Measurements from ENCODE around the gene RALGAPA1.

RALGAPA1 gene

GRCh38 chr14:35727764-35728163 lies 81.3 kb downstream of the RALGAPA1 start:
- H3K9ac ChIP-seq (ENCODE audit: low read depth, low read length), result no peak overlapping the region
- no peak overlapping the region for H3K27ac ChIP-seq (ENCODE audit: low read depth, low read length)
- H3K9me3 ChIP-seq (ENCODE audit: insufficient read depth, low read depth, low read length), result no peaks in the 10 kb centered on the region
- no peaks in the 10 kb centered on the region for H3K36me3 ChIP-seq (ENCODE audit: insufficient read depth, low read length)
- H3K27me3 ChIP-seq (ENCODE audit: insufficient read depth, low read length), result no peaks in the 10 kb centered on the region
- WGBS, result 89% methylated on average over 2 of the region's 2 CpGs
- no peak overlapping the region for H3K4me3 ChIP-seq (ENCODE audit: low read length)
- H3K4me1 ChIP-seq (ENCODE audit: insufficient read depth, low read length), result no peaks in the 10 kb centered on the region

GRCh38 chr14:35725930-35726329 lies 83.2 kb downstream of the RALGAPA1 start:
- Histone ChIP-seq H3K9ac (ENCODE audit: low read depth, low read length) (no peak overlapping the region), H3K27me3 (ENCODE audit: insufficient read depth, low read length) (no peaks in the 10 kb centered on the region), H3K9me3 (ENCODE audit: insufficient read depth, low read depth, low read length) (no peaks in the 10 kb centered on the region), H3K27ac (ENCODE audit: low read depth, low read length) (no peak overlapping the region), H3K4me3 (ENCODE audit: low read length) (no peak overlapping the region), H3K4me1 (ENCODE audit: insufficient read depth, low read length) (no peaks in the 10 kb centered on the region), H3K36me3 (ENCODE audit: insufficient read depth, low read length) (no peaks in the 10 kb centered on the region)
- WGBS, result 93% methylated on average over 5 of the region's 5 CpGs

- Histone ChIP-seq H3K36me3 (ENCODE audit: insufficient read depth, low read length) (peaks cover 10% of the 10 kb centered on the region; the same call in 1 of the 2 replicates), H3K9ac (ENCODE audit: low read depth, low read length) (no peak overlapping the region), H3K27me3 (ENCODE audit: insufficient read depth, low read length) (no peaks in the 10 kb centered on the region), H3K4me3 (ENCODE audit: low read length) (no peak overlapping the region), H3K9me3 (ENCODE audit: insufficient read depth, low read depth, low read length) (no peaks in the 10 kb centered on the region), H3K4me1 (ENCODE audit: insufficient read depth, low read length) (no peaks in the 10 kb centered on the region), H3K27ac (ENCODE audit: low read depth, low read length) (no peak overlapping the region)
- 97% methylated on average over 1 of the region's 1 CpG for WGBS
Measured at GRCh38 chr14:35715079-35715478, 94.0 kb downstream of the RALGAPA1 start.

GRCh38 chr14:35712466-35712865 lies 96.6 kb downstream of the RALGAPA1 start:
- WGBS, result 81% methylated on average over 3 of the region's 3 CpGs
- H3K36me3 ChIP-seq (ENCODE audit: insufficient read depth, low read length), result peaks cover 10% of the 10 kb centered on the region; the same call in 1 of the 2 replicates
- no peaks in the 10 kb centered on the region for H3K27me3 ChIP-seq (ENCODE audit: insufficient read depth, low read length)
- no peaks in the 10 kb centered on the region for H3K9me3 ChIP-seq (ENCODE audit: insufficient read depth, low read depth, low read length)
- H3K4me1 ChIP-seq (ENCODE audit: insufficient read depth, low read length), result no peaks in the 10 kb centered on the region
- H3K4me3 ChIP-seq (ENCODE audit: low read length), result no peak overlapping the region
- no peak overlapping the region for H3K9ac ChIP-seq (ENCODE audit: low read depth, low read length)
- no peak overlapping the region for H3K27ac ChIP-seq (ENCODE audit: low read depth, low read length)

GRCh38 chr14:35708062-35708461 lies 101.0 kb downstream of the RALGAPA1 start:
- WGBS, result 100% methylated on average over 1 of the region's 1 CpG
- Histone ChIP-seq H3K9me3 (ENCODE audit: insufficient read depth, low read depth, low read length) (no peaks in the 10 kb centered on the region), H3K4me1 (ENCODE audit: insufficient read depth, low read length) (no peaks in the 10 kb centered on the region), H3K4me3 (ENCODE audit: low read length) (no peak overlapping the region), H3K9ac (ENCODE audit: low read depth, low read length) (no peak overlapping the region), H3K27me3 (ENCODE audit: insufficient read depth, low read length) (no peaks in the 10 kb centered on the region), H3K27ac (ENCODE audit: low read depth, low read length) (no peak overlapping the region), H3K36me3 (ENCODE audit: insufficient read depth, low read length) (no peaks in the 10 kb centered on the region)

- Histone ChIP-seq H3K4me1 (ENCODE audit: insufficient read depth, low read length) (no peaks in the 10 kb centered on the region), H3K27me3 (ENCODE audit: insufficient read depth, low read length) (no peaks in the 10 kb centered on the region), H3K27ac (ENCODE audit: low read depth, low read length) (no peak overlapping the region), H3K9me3 (ENCODE audit: insufficient read depth, low read depth, low read length) (no peaks in the 10 kb centered on the region), H3K36me3 (ENCODE audit: insufficient read depth, low read length) (no peaks in the 10 kb centered on the region), H3K4me3 (ENCODE audit: low read length) (no peak overlapping the region), H3K9ac (ENCODE audit: low read depth, low read length) (no peak overlapping the region)
- 100% methylated on average over 2 of the region's 2 CpGs for WGBS
Measured at GRCh38 chr14:35705636-35706035, 103.5 kb downstream of the RALGAPA1 start.

- Histone ChIP-seq H3K4me3 (ENCODE audit: low read length) (no peak overlapping the region), H3K27ac (ENCODE audit: low read depth, low read length) (no peak overlapping the region), H3K9me3 (ENCODE audit: insufficient read depth, low read depth, low read length) (no peaks in the 10 kb centered on the region), H3K9ac (ENCODE audit: low read depth, low read length) (no peak overlapping the region), H3K4me1 (ENCODE audit: insufficient read depth, low read length) (no peaks in the 10 kb centered on the region), H3K36me3 (ENCODE audit: insufficient read depth, low read length) (no peaks in the 10 kb centered on the region), H3K27me3 (ENCODE audit: insufficient read depth, low read length) (no peaks in the 10 kb centered on the region)
Measured at GRCh38 chr14:35704793-35705493, 104.2 kb downstream of the RALGAPA1 start.

GRCh38 chr14:35701531-35701930 lies 107.6 kb downstream of the RALGAPA1 start:
- H3K27ac ChIP-seq (ENCODE audit: low read depth, low read length), result no peak overlapping the region
- no peaks in the 10 kb centered on the region for H3K9me3 ChIP-seq (ENCODE audit: insufficient read depth, low read depth, low read length)
- H3K4me3 ChIP-seq (ENCODE audit: low read length), result no peak overlapping the region
- no peaks in the 10 kb centered on the region for H3K4me1 ChIP-seq (ENCODE audit: insufficient read depth, low read length)
- no peaks in the 10 kb centered on the region for H3K36me3 ChIP-seq (ENCODE audit: insufficient read depth, low read length)
- H3K27me3 ChIP-seq (ENCODE audit: insufficient read depth, low read length), result no peaks in the 10 kb centered on the region
- H3K9ac ChIP-seq (ENCODE audit: low read depth, low read length), result no peak overlapping the region
- 94% methylated on average over 4 of the region's 4 CpGs for WGBS

- no peaks in the 10 kb centered on the region for H3K4me1 ChIP-seq (ENCODE audit: insufficient read depth, low read length)
- H3K4me3 ChIP-seq (ENCODE audit: low read length), result no peak overlapping the region
- H3K27ac ChIP-seq (ENCODE audit: low read depth, low read length), result no peak overlapping the region
- 92% methylated on average over 4 of the region's 5 CpGs for WGBS
- H3K9me3 ChIP-seq (ENCODE audit: insufficient read depth, low read depth, low read length), result no peaks in the 10 kb centered on the region
- no peak overlapping the region for H3K9ac ChIP-seq (ENCODE audit: low read depth, low read length)
- no peaks in the 10 kb centered on the region for H3K27me3 ChIP-seq (ENCODE audit: insufficient read depth, low read length)
- no peaks in the 10 kb centered on the region for H3K36me3 ChIP-seq (ENCODE audit: insufficient read depth, low read length)
Measured at GRCh38 chr14:35699791-35700444, 109.2 kb downstream of the RALGAPA1 start.

- no peaks in the 10 kb centered on the region for H3K27me3 ChIP-seq (ENCODE audit: insufficient read depth, low read length)
- H3K9ac ChIP-seq (ENCODE audit: low read depth, low read length), result no peak overlapping the region
- no peaks in the 10 kb centered on the region for H3K36me3 ChIP-seq (ENCODE audit: insufficient read depth, low read length)
- 100% methylated on average over 3 of the region's 3 CpGs for WGBS
- no peaks in the 10 kb centered on the region for H3K4me1 ChIP-seq (ENCODE audit: insufficient read depth, low read length)
- no peaks in the 10 kb centered on the region for H3K9me3 ChIP-seq (ENCODE audit: insufficient read depth, low read depth, low read length)
- H3K27ac ChIP-seq (ENCODE audit: low read depth, low read length), result no peak overlapping the region
- H3K4me3 ChIP-seq (ENCODE audit: low read length), result no peak overlapping the region
Measured at GRCh38 chr14:35696575-35696974, 112.5 kb downstream of the RALGAPA1 start.

- Histone ChIP-seq H3K27ac (ENCODE audit: low read depth, low read length) (no peak overlapping the region), H3K9me3 (ENCODE audit: insufficient read depth, low read depth, low read length) (no peaks in the 10 kb centered on the region), H3K4me3 (ENCODE audit: low read length) (no peak overlapping the region), H3K27me3 (ENCODE audit: insufficient read depth, low read length) (no peaks in the 10 kb centered on the region), H3K36me3 (ENCODE audit: insufficient read depth, low read length) (no peaks in the 10 kb centered on the region), H3K9ac (ENCODE audit: low read depth, low read length) (no peak overlapping the region), H3K4me1 (ENCODE audit: insufficient read depth, low read length) (no peaks in the 10 kb centered on the region)
- WGBS, result 95% methylated on average over 3 of the region's 3 CpGs
Measured at GRCh38 chr14:35696119-35696518, 113.0 kb downstream of the RALGAPA1 start.

All from HUES64 (cell line).